Caco-2 (cell line): ENCODE data around the gene FAM76A. TPM values are rescaled to one million over a fixed set of nuclear protein-coding genes. Genes with fewer than 3 reads are reported as not detected.
"Not testable (repeated sequence)": the region's sequence is repeated elsewhere in the genome, so short reads cannot be mapped to it uniquely, and the experiment has no call there.

Source experiments
- BruUV-seq: library from RNA; stranded (reverse); fragments of 400-500 nt; replicated peaks from 2 replicates; lab custom pipeline; 2021; lab: Mats Ljungman, UMichigan
- CTCF ChIA-PET: fragments of 300-600 bp; sonication (Branson Sonifier 250); formaldehyde crosslinking; loops from one replicate; lab custom pipeline; 2022; ENCODE audit warnings: antibody characterized with exemption; lab: Charles Lee
- POLR2A ChIA-PET: fragments of 300-600 bp; sonication (Branson Sonifier 250); formaldehyde crosslinking; loops from one replicate; lab custom pipeline; 2022; ENCODE audit warnings: antibody characterized with exemption; lab: Charles Lee
- DNase-seq, 2 experiments: peaks; one replicate each; pipeline versions ENCODE4 v3.0.0 to v3.0.0-alpha.2; 2020 to 2022
- H3K27me3 ChIP-seq: replicated peaks from 2 replicates; pipeline ENCODE4 v1.6.0; 2011; ENCODE audit warnings: low read length; ENCODE audit not compliant: control insufficient read depth, insufficient read depth
- H3K36me3 ChIP-seq: 2 replicates; pipeline ENCODE4 v1.5.1; 2011; ENCODE audit warnings: low read length; ENCODE audit not compliant: control insufficient read depth, insufficient read depth
- H3K4me1 ChIP-seq: fragments of 250-450 bp; sonication (Bioruptor Pico); 2 replicates; pipeline ENCODE4 v1.5.1; 2020; ENCODE audit warnings: mild to moderate bottlenecking
- H3K4me3 ChIP-seq: 2 replicates; pipeline ENCODE4 v1.5.1; 2011; ENCODE audit warnings: low read depth, mild to moderate bottlenecking, control low read depth, low read length
- H3K9me3 ChIP-seq: fragments of 250-450 bp; sonication (Bioruptor Pico); 2 replicates; pipeline ENCODE4 v1.5.1; 2020; ENCODE audit warnings: mild to moderate bottlenecking, moderate library complexity
- H3K27ac Mint-ChIP-seq: one replicate; pipeline ENCODE4 v1.8.0; 2022; ENCODE audit warnings: mixed read lengths; ENCODE audit not compliant: unreplicated experiment
- H3K27me3 Mint-ChIP-seq: one replicate; pipeline ENCODE4 v1.8.0; 2022; ENCODE audit warnings: mixed read lengths; ENCODE audit not compliant: insufficient read depth, unreplicated experiment
- H3K36me3 Mint-ChIP-seq: one replicate; pipeline ENCODE4 v1.8.0; 2022; ENCODE audit warnings: mild to moderate bottlenecking, mixed read lengths; ENCODE audit not compliant: insufficient read depth, unreplicated experiment
- H3K4me1 Mint-ChIP-seq: one replicate; pipeline ENCODE4 v1.8.0; 2022; ENCODE audit warnings: low read depth, mixed read lengths; ENCODE audit not compliant: unreplicated experiment
- H3K4me3 Mint-ChIP-seq: one replicate; pipeline ENCODE4 v1.8.0; 2022; ENCODE audit warnings: mild to moderate bottlenecking, moderate library complexity, mixed read lengths; ENCODE audit not compliant: unreplicated experiment
- H3K9me3 Mint-ChIP-seq: one replicate; pipeline ENCODE4 v1.8.0; 2022; ENCODE audit warnings: mixed read lengths; ENCODE audit not compliant: unreplicated experiment
- intact Hi-C: fragments of 100-400 bp; cut with micrococcal nuclease; formaldehyde crosslinking; loops from one replicate; pipeline ENCODE4 v1.10.0; 2022; ENCODE audit not compliant: unreplicated experiment
- total RNA-seq: library from RNA; stranded (reverse); gene quantifications from 2 replicates; pipeline ENCODE4 v1.2.3, GENCODE V29; 2022
- TF ChIP-seq, protein P1 (sequence below), 2 experiments: fragments of 200-600 bp in 1 of 2; IDR thresholded peaks; 1 replicate in 1 of 2; 2 replicates in 1 of 2; pipeline versions ENCODE4 v1.5.1 to v1.8.0; 2011 to 2022; ENCODE audit warnings: antibody characterized with exemption in 1 of 2, control low read depth in 1 of 2, inconsistent platforms in 1 of 2, low read depth in 1 of 2, low read length in 1 of 2, mild to moderate bottlenecking in 1 of 2, moderate library complexity in 1 of 2; ENCODE audit not compliant: insufficient read depth in 1 of 2, severe bottlenecking in 1 of 2, unreplicated experiment in 1 of 2

The FAM76A gene
- total RNA-seq, 1 experiment from 2014 or later = 9.8 TPM

- H3K27ac Mint-ChIP-seq, POLR2A ChIA-PET, H3K4me3 ChIP-seq, DNase-seq, BruUV-seq, H3K4me1 Mint-ChIP-seq, H3K9me3 Mint-ChIP-seq, H3K36me3 ChIP-seq, H3K27me3 ChIP-seq, H3K9me3 ChIP-seq, intact Hi-C loops, CTCF ChIA-PET, H3K36me3 Mint-ChIP-seq, H3K27me3 Mint-ChIP-seq, H3K4me3 Mint-ChIP-seq, H3K4me1 ChIP-seq: not testable (repeated sequence)
Observed at GRCh38 chr1:27776276-27776675, 50.5 kb downstream of the FAM76A start.

GRCh38 chr1:27778056-27778455 lies 52.3 kb downstream of the FAM76A start:
- TF ChIP-seq, protein P1, sequence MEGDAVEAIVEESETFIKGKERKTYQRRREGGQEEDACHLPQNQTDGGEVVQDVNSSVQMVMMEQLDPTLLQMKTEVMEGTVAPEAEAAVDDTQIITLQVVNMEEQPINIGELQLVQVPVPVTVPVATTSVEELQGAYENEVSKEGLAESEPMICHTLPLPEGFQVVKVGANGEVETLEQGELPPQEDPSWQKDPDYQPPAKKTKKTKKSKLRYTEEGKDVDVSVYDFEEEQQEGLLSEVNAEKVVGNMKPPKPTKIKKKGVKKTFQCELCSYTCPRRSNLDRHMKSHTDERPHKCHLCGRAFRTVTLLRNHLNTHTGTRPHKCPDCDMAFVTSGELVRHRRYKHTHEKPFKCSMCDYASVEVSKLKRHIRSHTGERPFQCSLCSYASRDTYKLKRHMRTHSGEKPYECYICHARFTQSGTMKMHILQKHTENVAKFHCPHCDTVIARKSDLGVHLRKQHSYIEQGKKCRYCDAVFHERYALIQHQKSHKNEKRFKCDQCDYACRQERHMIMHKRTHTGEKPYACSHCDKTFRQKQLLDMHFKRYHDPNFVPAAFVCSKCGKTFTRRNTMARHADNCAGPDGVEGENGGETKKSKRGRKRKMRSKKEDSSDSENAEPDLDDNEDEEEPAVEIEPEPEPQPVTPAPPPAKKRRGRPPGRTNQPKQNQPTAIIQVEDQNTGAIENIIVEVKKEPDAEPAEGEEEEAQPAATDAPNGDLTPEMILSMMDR (IDR thresholded peaks at IDR 0.05; ENCODE audit: insufficient read depth in 1 of 2, low read depth in 1 of 2, low read length in 1 of 2, severe bottlenecking in 1 of 2, unreplicated experiment in 1 of 2) = no peak
- Histone ChIP-seq H3K36me3 (no peaks in the 10 kb centered on the region), H3K4me3 (no peak overlapping the region), H3K27me3 (no peaks in the 10 kb centered on the region), H3K9me3 (no peaks in the 10 kb centered on the region), H3K4me1 (no peaks in the 10 kb centered on the region; the same call in 1 of the 2 replicates)
- no TSS peak for BruUV-seq
- POLR2A ChIA-PET = no interaction called here
- Mint-ChIP-seq H3K4me3 (no peak overlapping the region), H3K36me3 (peaks cover 1% of the 10 kb centered on the region), H3K9me3 (no peaks in the 10 kb centered on the region), H3K4me1 (no peaks in the 10 kb centered on the region), H3K27me3 (no peaks in the 10 kb centered on the region), H3K27ac (no peak overlapping the region)
- no peak for DNase-seq
- intact Hi-C loops = no loop called here
- CTCF ChIA-PET = no interaction called here

DNA sequence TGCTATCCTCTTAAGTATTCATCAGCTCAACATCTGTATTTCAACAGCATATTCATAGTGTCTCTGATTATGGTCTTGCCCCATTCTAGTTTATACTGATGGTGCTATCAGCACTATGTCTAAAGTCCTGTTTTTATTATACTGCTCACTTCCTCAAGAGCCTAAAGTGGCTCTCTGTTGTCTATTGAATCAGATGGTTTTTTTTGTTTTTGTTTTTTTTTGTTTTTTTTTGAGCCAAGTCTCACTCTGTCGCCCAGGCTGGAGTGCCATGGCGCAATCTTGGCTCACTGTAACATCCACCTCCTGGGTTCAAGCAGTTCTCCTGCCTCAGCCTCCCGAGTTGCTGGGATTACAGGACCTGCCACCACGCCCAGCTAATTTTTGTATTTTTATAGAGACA lies 53.4 kb downstream of the FAM76A start:
- Mint-ChIP-seq H3K9me3 (no peaks in the 10 kb centered on the region), H3K27ac (no peak overlapping the region), H3K4me1 (no peaks in the 10 kb centered on the region), H3K27me3 (no peaks in the 10 kb centered on the region), H3K4me3 (no peak overlapping the region), H3K36me3 (no peaks in the 10 kb centered on the region)
- Histone ChIP-seq H3K36me3 (no peaks in the 10 kb centered on the region), H3K27me3 (no peaks in the 10 kb centered on the region), H3K4me3 (no peak overlapping the region), H3K4me1 (peaks cover under 1% of the 10 kb centered on the region), H3K9me3 (no peaks in the 10 kb centered on the region)
- ChIA-PET CTCF (no interaction called here), POLR2A (no interaction called here)
- intact Hi-C loops = no loop called here
- TF ChIP-seq, protein P1 (IDR thresholded peaks at IDR 0.05; ENCODE audit: insufficient read depth in 1 of 2, low read depth in 1 of 2, low read length in 1 of 2, severe bottlenecking in 1 of 2, unreplicated experiment in 1 of 2) = no peak
- DNase-seq = no peak
- BruUV-seq = no TSS peak

DNA sequence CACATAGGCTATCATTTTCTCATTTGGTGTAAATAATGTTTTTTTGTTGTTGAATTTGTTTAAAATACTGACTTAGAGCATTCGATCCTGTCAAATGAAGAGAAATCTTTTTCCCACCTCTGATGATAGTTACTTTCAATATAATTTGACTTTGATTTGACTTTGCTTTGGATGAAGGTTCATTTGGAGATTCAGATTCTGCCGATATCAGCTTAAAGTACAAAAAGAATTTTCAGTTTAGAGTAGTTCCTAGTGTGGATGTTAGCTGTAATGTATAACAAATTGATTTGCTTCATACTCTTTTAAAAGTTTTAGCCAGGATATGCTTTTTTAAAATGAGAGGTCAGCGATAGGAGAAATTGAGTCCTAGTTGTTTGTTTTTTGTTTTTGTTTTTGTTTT lies 57.2 kb downstream of the FAM76A start:
- no peak overlapping the region for H3K4me3 Mint-ChIP-seq
- no peaks in the 10 kb centered on the region for H3K27me3 Mint-ChIP-seq
- no peaks in the 10 kb centered on the region for H3K27me3 ChIP-seq
- H3K36me3 ChIP-seq = no peaks in the 10 kb centered on the region
- no peaks in the 10 kb centered on the region for H3K9me3 ChIP-seq
- DNase-seq = no peak
- H3K4me1 Mint-ChIP-seq = peaks cover 11% of the 10 kb centered on the region
- H3K4me3 ChIP-seq = no peak overlapping the region
- intact Hi-C loops = no loop called here
- H3K36me3 Mint-ChIP-seq = no peaks in the 10 kb centered on the region
- ChIA-PET CTCF (interaction anchor here (0.7 kb wide), 1 partner anchor 854 kb away, joined by 6 read pairs; no protein-coding TSS in a partner anchor), POLR2A (no interaction called here)
- no TSS peak for BruUV-seq
- TF ChIP-seq, protein P1 (IDR thresholded peaks at IDR 0.05; ENCODE audit: insufficient read depth in 1 of 2, low read depth in 1 of 2, low read length in 1 of 2, severe bottlenecking in 1 of 2, unreplicated experiment in 1 of 2) = no peak
- no peak overlapping the region for H3K27ac Mint-ChIP-seq
- H3K4me1 ChIP-seq = peaks cover 29% of the 10 kb centered on the region
- no peaks in the 10 kb centered on the region for H3K9me3 Mint-ChIP-seq
